HEK293T (cell line): ENCODE data around the gene TCF12.

Source experiments
- FOXA1 ChIP-seq: fragments of 450-650 bp; IDR thresholded peaks from 2 replicates; pipeline ENCODE4 v1.6.1; 2016; ENCODE audit warnings: mild to moderate bottlenecking
- FOXM1 ChIP-seq: fragments of 450-650 bp; IDR thresholded peaks from 2 replicates; pipeline ENCODE4 v1.6.1; 2017; ENCODE audit warnings: mild to moderate bottlenecking, borderline replicate concordance
- HDGF ChIP-seq: fragments of 450-650 bp; IDR thresholded peaks from 2 replicates; pipeline ENCODE4 v1.6.1; 2017; ENCODE audit warnings: antibody characterized with exemption, borderline replicate concordance
- SUZ12 ChIP-seq: fragments of 450-650 bp; IDR thresholded peaks from 2 replicates; pipeline ENCODE4 v1.6.1; 2016; ENCODE audit warnings: mild to moderate bottlenecking
- TARDBP ChIP-seq: fragments of 450-650 bp; IDR thresholded peaks from 2 replicates; pipeline ENCODE4 v1.6.1; 2016

DNA sequence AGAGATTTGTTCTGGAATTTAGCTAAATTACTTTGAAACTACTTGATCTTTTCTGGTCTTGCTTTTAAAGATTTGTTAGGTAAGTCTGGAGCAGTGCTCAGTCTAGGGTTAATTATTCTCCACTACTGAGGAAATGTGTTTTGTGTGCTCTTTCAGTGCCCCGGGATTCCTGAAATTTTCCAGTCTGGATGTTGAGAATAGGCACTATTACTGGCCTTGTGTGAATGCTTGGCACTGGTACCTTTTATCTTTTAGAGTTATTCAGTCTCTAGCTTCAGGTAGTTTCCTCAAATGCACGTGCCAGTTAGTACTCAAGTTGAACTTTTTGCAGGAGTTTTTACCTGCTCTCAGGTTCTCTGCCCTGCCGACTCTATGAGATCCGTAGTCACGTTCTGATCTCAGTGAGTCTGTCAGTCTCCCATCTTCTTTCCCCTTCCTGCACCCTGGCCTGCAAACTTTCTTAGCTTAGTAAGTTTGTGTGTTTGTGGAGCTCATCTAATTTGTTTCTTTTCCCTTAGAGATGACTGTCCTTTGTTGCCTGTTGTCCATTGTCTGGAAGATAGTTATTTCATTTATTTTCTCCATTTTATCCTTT is 39.5 kb downstream of the TCF12 start:
- TF ChIP-seq FOXA1 (no peak), FOXM1 (no peak), HDGF (no peak), TARDBP (no peak), SUZ12 (no peak)
